Measurements from ENCODE around the gene FUZ. TPM values are rescaled to one million over a fixed set of nuclear protein-coding genes. Genes with fewer than 3 reads are reported as not detected.

FUZ gene
- total RNA-seq, 4 donors from 2014 or later: 14.8 to 23.0 (median 20.1) TPM

- Histone ChIP-seq H3K36me3 (peaks cover 0 to 99% of the 10 kb centered on the region in 2 donors), H3K27ac (no peak overlapping the region), H3K9me3 (no peaks in the 10 kb centered on the region), H3K4me1 (peaks cover 0 to 18% (median 0%) of the 10 kb centered on the region in 3 donors), H3K4me3 (no peak overlapping the region), H3K27me3 (no peaks in the 10 kb centered on the region)
- no peak for ATAC-seq
- TF ChIP-seq EP300 (IDR thresholded peaks at IDR 0.05) (no peak), CTCF (IDR thresholded peaks at IDR 0.05) (no peak), POLR2A (IDR thresholded peaks at IDR 0.05) (no peak), POLR2AphosphoS5 (IDR thresholded peaks at IDR 0.05) (no peak)
- 77 to 87% methylated on average over 2 to 8 of the region's 22 CpGs for WGBS, 2 donors (ENCODE audit: low coverage in 1 of 2)
These were observed 20.1 kb downstream of the FUZ start for GRCh38 chr19:49792829-49793560.

GRCh38 chr19:49791776-49792445, 21.2 kb downstream of the FUZ start:
- no peak for ATAC-seq
- peaks cover 0 to 97% of the 10 kb centered on the region in 2 donors for H3K36me3 ChIP-seq
- peaks cover 0 to 20% (median 0%) of the 10 kb centered on the region in 3 donors for H3K4me1 ChIP-seq
- no peak for TF ChIP-seq POLR2AphosphoS5 (IDR thresholded peaks at IDR 0.05)
- no peak for TF ChIP-seq CTCF (IDR thresholded peaks at IDR 0.05)
- no peak for TF ChIP-seq EP300 (IDR thresholded peaks at IDR 0.05)
- no peak for TF ChIP-seq POLR2A (IDR thresholded peaks at IDR 0.05)
- no peaks in the 10 kb centered on the region for H3K27me3 ChIP-seq
- no peak overlapping the region for H3K4me3 ChIP-seq
- H3K9me3 ChIP-seq: no peaks in the 10 kb centered on the region
- 88% methylated on average over 6 of the region's 26 CpGs; no CpG with 5 or more reads in 1 of the 2 donors for WGBS, 2 donors (ENCODE audit: low coverage in 1 of 2)
- peak overlapping the region in 1 of 4 donors; percentile 12 for H3K27ac ChIP-seq

GRCh38 chr19:49790866-49791265, 22.2 kb downstream of the FUZ start:
- 57 to 61% methylated on average over 6 to 9 of the region's 9 CpGs for WGBS, 2 donors (ENCODE audit: low coverage in 1 of 2)
- no peaks in the 10 kb centered on the region for H3K27me3 ChIP-seq
- no peak overlapping the region for H3K4me3 ChIP-seq
- H3K4me1 ChIP-seq: peaks cover 0 to 31% (median 0%) of the 10 kb centered on the region in 3 donors
- H3K36me3 ChIP-seq: peaks cover 0 to 97% of the 10 kb centered on the region in 2 donors
- peak overlapping the region in 2 of 4 donors; percentile 4 to 12 for H3K27ac ChIP-seq
- TF ChIP-seq POLR2AphosphoS5 (IDR thresholded peaks at IDR 0.05): no peak
- ATAC-seq: peak; percentile 56
- no peaks in the 10 kb centered on the region for H3K9me3 ChIP-seq

- 63 to 80% methylated on average over 1 of the region's 10 CpGs for WGBS, 2 donors (ENCODE audit: low coverage in 1 of 2)
- Histone ChIP-seq H3K4me1 (peaks cover 0 to 31% (median 0%) of the 10 kb centered on the region in 3 donors), H3K9me3 (no peaks in the 10 kb centered on the region), H3K4me3 (no peak overlapping the region), H3K36me3 (peaks cover 0 to 97% of the 10 kb centered on the region in 2 donors), H3K27ac (no peak overlapping the region), H3K27me3 (no peaks in the 10 kb centered on the region)
- TF ChIP-seq EP300 (IDR thresholded peaks at IDR 0.05): no peak
- no peak for TF ChIP-seq POLR2AphosphoS5 (IDR thresholded peaks at IDR 0.05)
- TF ChIP-seq POLR2A (IDR thresholded peaks at IDR 0.05): no peak
- no peak for TF ChIP-seq CTCF (IDR thresholded peaks at IDR 0.05)
- ATAC-seq: no peak
These were observed 24.2 kb downstream of the FUZ start for GRCh38 chr19:49788857-49789256.

- no peak for ATAC-seq
- H3K27me3 ChIP-seq: no peaks in the 10 kb centered on the region
- TF ChIP-seq EP300 (IDR thresholded peaks at IDR 0.05): no peak
- H3K4me3 ChIP-seq: no peak overlapping the region
- no peak overlapping the region for H3K27ac ChIP-seq
- H3K36me3 ChIP-seq: peaks cover 0 to 97% of the 10 kb centered on the region in 2 donors
- no peaks in the 10 kb centered on the region for H3K9me3 ChIP-seq
- H3K4me1 ChIP-seq: peaks cover 0 to 31% (median 0%) of the 10 kb centered on the region in 3 donors
- WGBS, 2 donors (ENCODE audit: low coverage in 1 of 2): 90% methylated on average over 2 of the region's 5 CpGs; no CpG with 5 or more reads in 1 of the 2 donors
These were observed 25.3 kb downstream of the FUZ start for GRCh38 chr19:49787746-49788145.

Data from gastroesophageal sphincter (tissue), 4 donors.